HepG2 (cell line): Measurements from ENCODE around the gene RNF11. TPM values are rescaled to one million over a fixed set of nuclear protein-coding genes. Genes with fewer than 3 reads are reported as not detected.

ENCODE experiments used
- ATAC-seq: fragments of 200-7000 bp; cut with Tn5 transposase; 3 replicates; pipeline ENCODE4 v1.9.1; 2020; ENCODE audit warnings: mild to moderate bottlenecking, moderate library complexity
- BruUV-seq: library from RNA; stranded (reverse); fragments of 400-500 nt; replicated peaks from 2 replicates; lab custom pipeline; 2021; lab: Mats Ljungman, UMichigan
- CTCF ChIA-PET: fragments of 300-600 bp; formaldehyde crosslinking; extraction: SDS; loops from one replicate; lab custom pipeline; 2021; ENCODE audit warnings: low total read pairs, inconsistent platforms, low intra/inter-chr PET ratio; lab: Yijun Ruan, JAX
- POLR2A ChIA-PET: fragments of 350-600 bp; sonication (Branson Sonifier 250); formaldehyde crosslinking; loops from one replicate; lab custom pipeline; 2020; ENCODE audit warnings: antibody characterized with exemption, inconsistent platforms; lab: Yijun Ruan, JAX
- DNase-seq: peaks from one replicate; pipeline ENCODE4 v3.0.0-alpha.2; 2015; ENCODE audit warnings: low spot score
- FAIRE-seq: peaks from 3 replicates; lab custom pipeline; 2011; peaks lifted over from hg19 to GRCh38; lab: Jason Lieb, UNC
- H2AFZ ChIP-seq: one replicate; pipeline ENCODE4 v1.6.1; 2011; ENCODE audit warnings: low read length, inconsistent platforms
- H3K27ac ChIP-seq: fragments of 300-600 bp; 3 replicates; pipeline ENCODE4 v1.8.0; 2011; ENCODE audit warnings: mixed run types, mild to moderate bottlenecking, mixed read lengths, low read length, inconsistent platforms; ENCODE audit not compliant: insufficient read depth; ENCODE audit errors: extremely low read length
- H3K27me3 ChIP-seq, 2 experiments: fragments of 200-600 bp in 1 of 2; 2 replicates in 1 of 2; 3 replicates in 1 of 2; pipeline versions ENCODE4 v1.6.0 to v1.8.0; 2011; ENCODE audit warnings: low read length in 2 of 2, mild to moderate bottlenecking in 2 of 2, moderate library complexity in 2 of 2, inconsistent platforms in 1 of 2; ENCODE audit not compliant: insufficient read depth in 2 of 2, control insufficient read depth in 1 of 2
- H3K36me3 ChIP-seq, 2 experiments: fragments of 200-600 bp in 1 of 2; replicated peaks in 1 of 2; 2 replicates in 1 of 2; 3 replicates in 1 of 2; pipeline versions ENCODE4 v1.5.1 to v1.8.0; 2011; ENCODE audit warnings: low read length in 2 of 2, inconsistent platforms in 1 of 2; ENCODE audit not compliant: insufficient read depth in 2 of 2, control insufficient read depth in 1 of 2
- H3K4me1 ChIP-seq: 2 replicates; pipeline ENCODE4 v1.5.1; 2012; ENCODE audit warnings: low read length, inconsistent platforms; ENCODE audit not compliant: insufficient read depth
- H3K4me2 ChIP-seq: 2 replicates; pipeline ENCODE4 v1.6.0; 2011; ENCODE audit warnings: low read depth, low read length, inconsistent platforms
- H3K4me3 ChIP-seq, 3 experiments: fragments of 200-600 bp in 1 of 3; sonication (generic), shearing (Covaris generic) in 1 of 3; replicated peaks in 1 of 3; 2 replicates each; pipeline ENCODE4 v1.5.1; 2011 to 2016; ENCODE audit warnings: low read length in 3 of 3, inconsistent platforms in 2 of 3, low read depth in 2 of 3, mild to moderate bottlenecking in 2 of 3, control low read depth in 1 of 3, mixed read lengths in 1 of 3; ENCODE audit not compliant: insufficient read depth in 1 of 3
- H3K79me2 ChIP-seq: one replicate; pipeline ENCODE4 v1.6.1; 2011; ENCODE audit warnings: low read length, inconsistent platforms; ENCODE audit not compliant: insufficient read depth
- H3K9ac ChIP-seq: 2 replicates; pipeline ENCODE4 v1.6.0; 2011; ENCODE audit warnings: mild to moderate bottlenecking, low read depth, low read length, inconsistent platforms; ENCODE audit not compliant: insufficient read depth
- H3K9me3 ChIP-seq: 2 replicates; pipeline ENCODE4 v1.5.1; 2012; ENCODE audit warnings: mild to moderate bottlenecking, low read length
- H4K20me1 ChIP-seq: 2 replicates; pipeline ENCODE4 v1.6.0; 2011; ENCODE audit warnings: inconsistent platforms, mild to moderate bottlenecking, low read length, moderate library complexity; ENCODE audit not compliant: insufficient read depth
- GABPB1 ChIP-seq: IDR thresholded peaks from 2 replicates; pipeline ENCODE4 v1.6.1; 2016; ENCODE audit warnings: mild to moderate bottlenecking, missing genetic modification reagents, moderate library complexity, missing compliant biosample characterization
- HIVEP1 ChIP-seq: sonication (generic); formaldehyde crosslinking; IDR thresholded peaks from 2 replicates; pipeline ENCODE4 v1.4.0; 2020; ENCODE audit warnings: mild to moderate bottlenecking, missing genetic modification reagents
- LCORL ChIP-seq, 2 experiments: fragments of 450-650 bp in 1 of 2; sonication (generic) in 1 of 2; formaldehyde crosslinking in 1 of 2; IDR thresholded peaks; 2 replicates each; pipeline versions ENCODE4 v1.5.0 to v1.6.1; 2017 to 2020; ENCODE audit warnings: antibody characterized with exemption in 1 of 2, missing genetic modification reagents in 1 of 2
- ZNF235 ChIP-seq: sonication (generic); formaldehyde crosslinking; IDR thresholded peaks from 2 replicates; pipeline ENCODE4 v1.8.1; 2023; ENCODE audit warnings: mild to moderate bottlenecking, missing genetic modification reagents, borderline replicate concordance
- ZNF446 ChIP-seq: sonication (generic); formaldehyde crosslinking; IDR thresholded peaks from 2 replicates; pipeline ENCODE4 v1.5.0; 2020; ENCODE audit warnings: mild to moderate bottlenecking, missing genetic modification reagents
- ZNF569 ChIP-seq: sonication (generic); formaldehyde crosslinking; IDR thresholded peaks from 2 replicates; pipeline ENCODE4 v1.5.0; 2020; ENCODE audit warnings: mild to moderate bottlenecking, missing genetic modification reagents, moderate library complexity, borderline replicate concordance
- WGBS: methylation state at CpG from one replicate; pipeline ENCODE4 v1.1.6; 2017; ENCODE audit warnings: low lambda C conversion rate; 5-methylcytosine and 5-hydroxymethylcytosine counted together
- in situ Hi-C: cut with HindIII; loops from 2 replicates; pipeline ENCODE4 v1.10.0; 2017; ENCODE audit warnings: low pct_unique_long_range_greater_than_20kb; ENCODE audit not compliant: extremely low pct_ligation_motif_present
- intact Hi-C: fragments of 100-400 bp; cut with micrococcal nuclease; formaldehyde crosslinking; loops from one replicate; pipeline ENCODE4 v1.10.0; 2022; ENCODE audit not compliant: unreplicated experiment
- polyA plus RNA-seq, 8 experiments: library from polyadenylated mRNA; depleted of rRNA in 3 of 8; stranded (reverse) in 7 of 8; unstranded in 1 of 8; fragments of >200 nt; fragmentation: Illumina TruSeq in 4 of 8; extraction: Trizol in 4 of 8; gene quantifications; 2 replicates each; pipeline versions ENCODE4 v1.2.1 to v1.2.3, GENCODE V29; 2011 to 2016; ENCODE audit warnings: low read depth in 4 of 8, missing spikeins in 1 of 8, mixed read lengths in 1 of 8; ENCODE audit not compliant: insufficient read depth in 1 of 8
- total RNA-seq, 5 experiments: library from RNA; depleted of rRNA; stranded (reverse); fragments of >200 nt; fragmentation: Illumina TruSeq; extraction: Trizol; gene quantifications; 2 replicates each; pipeline ENCODE4 v1.2.3, GENCODE V29; 2016; ENCODE audit warnings: low read depth in 1 of 5
- TF ChIP-seq, protein P1 (sequence below): sonication (generic); formaldehyde crosslinking; IDR thresholded peaks from 2 replicates; pipeline ENCODE4 v1.5.0; 2020; ENCODE audit warnings: mild to moderate bottlenecking, missing genetic modification reagents, borderline replicate concordance
- TF ChIP-seq, protein P2 (sequence below): conservative IDR thresholded peaks from 2 replicates; pipeline ENCODE4 v1.6.1; 2018; ENCODE audit warnings: missing genetic modification reagents
- TF ChIP-seq, protein P3 (sequence below): sonication (generic); formaldehyde crosslinking; IDR thresholded peaks from 2 replicates; pipeline ENCODE4 v1.4.0; 2020; ENCODE audit warnings: missing genetic modification reagents

The RNF11 gene
- total and polyA plus RNA-seq, 2 of the 13 experiments (the other 11 are each of a cell fraction or from before 2014, with no cell fraction given): 41.2 to 48.8 TPM

DNA sequence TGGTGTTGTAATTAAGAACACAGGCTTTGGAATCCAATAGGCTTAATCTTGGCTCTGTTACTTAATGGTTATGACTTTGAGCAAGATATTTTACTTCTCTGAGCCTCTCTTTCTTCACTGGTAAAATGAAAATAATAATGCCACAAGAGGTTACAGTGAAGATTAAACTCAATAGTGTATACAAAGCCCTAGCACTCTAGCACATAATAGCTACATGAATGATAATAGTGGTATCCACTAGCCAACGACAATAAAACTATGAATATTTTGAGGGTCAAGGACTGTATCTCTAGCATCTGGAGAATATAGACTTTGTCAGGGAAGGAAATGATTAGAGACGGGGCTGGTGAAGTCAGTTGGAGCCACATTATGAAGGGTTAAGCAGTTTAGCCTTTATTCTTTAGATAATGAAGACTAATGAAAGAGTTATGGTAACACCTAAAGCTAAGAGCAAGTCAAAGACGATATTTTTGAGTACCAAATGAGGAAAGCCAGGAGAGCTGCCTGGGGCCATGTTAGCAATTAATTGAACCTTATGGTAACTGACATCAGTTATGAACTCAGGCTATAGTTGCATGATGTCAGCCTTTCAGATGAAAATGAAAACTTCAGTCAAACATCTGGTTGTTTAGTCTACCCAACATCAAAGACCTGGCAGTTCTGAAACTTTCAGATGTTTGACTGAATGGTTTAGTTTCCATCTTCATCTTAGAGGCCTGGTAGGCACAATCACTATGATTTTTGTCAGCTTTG lies 32.8 kb upstream of the RNF11 start:
- Histone ChIP-seq H3K27ac (no peak overlapping the region), H3K79me2 (no peaks in the 10 kb centered on the region), H2AFZ (no peak overlapping the region), H3K36me3 (no peaks in the 10 kb centered on the region), H3K27me3 (no peaks in the 10 kb centered on the region; a peak in 1 of 5 replicates), H3K9me3 (no peaks in the 10 kb centered on the region), H3K9ac (no peak overlapping the region), H4K20me1 (no peaks in the 10 kb centered on the region), H3K4me1 (no peaks in the 10 kb centered on the region), H3K4me2 (no peak overlapping the region), H3K4me3 (no peak overlapping the region)
- intact Hi-C loops (no loop called here), in situ Hi-C loops (no loop called here)
- CTCF ChIA-PET: no interaction called here
- 27% methylated on average over 3 of the region's 3 CpGs for WGBS
- ATAC-seq (no peak), DNase-seq (no peak), FAIRE-seq (no peak)
- BruUV-seq: no TSS peak
- POLR2A ChIA-PET: no interaction called here
- no peak for TF ChIP-seq ZNF569 (CRISPR knock-in tag)
- TF ChIP-seq, protein P1, sequence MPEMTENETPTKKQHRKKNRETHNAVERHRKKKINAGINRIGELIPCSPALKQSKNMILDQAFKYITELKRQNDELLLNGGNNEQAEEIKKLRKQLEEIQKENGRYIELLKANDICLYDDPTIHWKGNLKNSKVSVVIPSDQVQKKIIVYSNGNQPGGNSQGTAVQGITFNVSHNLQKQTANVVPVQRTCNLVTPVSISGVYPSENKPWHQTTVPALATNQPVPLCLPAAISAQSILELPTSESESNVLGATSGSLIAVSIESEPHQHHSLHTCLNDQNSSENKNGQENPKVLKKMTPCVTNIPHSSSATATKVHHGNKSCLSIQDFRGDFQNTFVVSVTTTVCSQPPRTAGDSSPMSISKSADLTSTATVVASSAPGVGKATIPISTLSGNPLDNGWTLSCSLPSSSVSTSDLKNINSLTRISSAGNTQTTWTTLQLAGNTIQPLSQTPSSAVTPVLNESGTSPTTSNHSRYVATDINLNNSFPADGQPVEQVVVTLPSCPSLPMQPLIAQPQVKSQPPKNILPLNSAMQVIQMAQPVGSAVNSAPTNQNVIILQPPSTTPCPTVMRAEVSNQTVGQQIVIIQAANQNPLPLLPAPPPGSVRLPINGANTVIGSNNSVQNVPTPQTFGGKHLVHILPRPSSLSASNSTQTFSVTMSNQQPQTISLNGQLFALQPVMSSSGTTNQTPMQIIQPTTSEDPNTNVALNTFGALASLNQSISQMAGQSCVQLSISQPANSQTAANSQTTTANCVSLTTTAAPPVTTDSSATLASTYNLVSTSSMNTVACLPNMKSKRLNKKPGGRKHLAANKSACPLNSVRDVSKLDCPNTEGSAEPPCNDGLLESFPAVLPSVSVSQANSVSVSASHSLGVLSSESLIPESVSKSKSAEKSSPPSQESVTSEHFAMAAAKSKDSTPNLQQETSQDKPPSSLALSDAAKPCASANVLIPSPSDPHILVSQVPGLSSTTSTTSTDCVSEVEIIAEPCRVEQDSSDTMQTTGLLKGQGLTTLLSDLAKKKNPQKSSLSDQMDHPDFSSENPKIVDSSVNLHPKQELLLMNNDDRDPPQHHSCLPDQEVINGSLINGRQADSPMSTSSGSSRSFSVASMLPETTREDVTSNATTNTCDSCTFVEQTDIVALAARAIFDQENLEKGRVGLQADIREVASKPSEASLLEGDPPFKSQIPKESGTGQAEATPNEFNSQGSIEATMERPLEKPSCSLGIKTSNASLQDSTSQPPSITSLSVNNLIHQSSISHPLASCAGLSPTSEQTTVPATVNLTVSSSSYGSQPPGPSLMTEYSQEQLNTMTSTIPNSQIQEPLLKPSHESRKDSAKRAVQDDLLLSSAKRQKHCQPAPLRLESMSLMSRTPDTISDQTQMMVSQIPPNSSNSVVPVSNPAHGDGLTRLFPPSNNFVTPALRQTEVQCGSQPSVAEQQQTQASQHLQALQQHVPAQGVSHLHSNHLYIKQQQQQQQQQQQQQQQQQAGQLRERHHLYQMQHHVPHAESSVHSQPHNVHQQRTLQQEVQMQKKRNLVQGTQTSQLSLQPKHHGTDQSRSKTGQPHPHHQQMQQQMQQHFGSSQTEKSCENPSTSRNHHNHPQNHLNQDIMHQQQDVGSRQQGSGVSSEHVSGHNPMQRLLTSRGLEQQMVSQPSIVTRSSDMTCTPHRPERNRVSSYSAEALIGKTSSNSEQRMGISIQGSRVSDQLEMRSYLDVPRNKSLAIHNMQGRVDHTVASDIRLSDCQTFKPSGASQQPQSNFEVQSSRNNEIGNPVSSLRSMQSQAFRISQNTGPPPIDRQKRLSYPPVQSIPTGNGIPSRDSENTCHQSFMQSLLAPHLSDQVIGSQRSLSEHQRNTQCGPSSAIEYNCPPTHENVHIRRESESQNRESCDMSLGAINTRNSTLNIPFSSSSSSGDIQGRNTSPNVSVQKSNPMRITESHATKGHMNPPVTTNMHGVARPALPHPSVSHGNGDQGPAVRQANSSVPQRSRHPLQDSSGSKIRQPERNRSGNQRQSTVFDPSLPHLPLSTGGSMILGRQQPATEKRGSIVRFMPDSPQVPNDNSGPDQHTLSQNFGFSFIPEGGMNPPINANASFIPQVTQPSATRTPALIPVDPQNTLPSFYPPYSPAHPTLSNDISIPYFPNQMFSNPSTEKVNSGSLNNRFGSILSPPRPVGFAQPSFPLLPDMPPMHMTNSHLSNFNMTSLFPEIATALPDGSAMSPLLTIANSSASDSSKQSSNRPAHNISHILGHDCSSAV (CRISPR knock-in tag): no peak
- TF ChIP-seq, protein P2, sequence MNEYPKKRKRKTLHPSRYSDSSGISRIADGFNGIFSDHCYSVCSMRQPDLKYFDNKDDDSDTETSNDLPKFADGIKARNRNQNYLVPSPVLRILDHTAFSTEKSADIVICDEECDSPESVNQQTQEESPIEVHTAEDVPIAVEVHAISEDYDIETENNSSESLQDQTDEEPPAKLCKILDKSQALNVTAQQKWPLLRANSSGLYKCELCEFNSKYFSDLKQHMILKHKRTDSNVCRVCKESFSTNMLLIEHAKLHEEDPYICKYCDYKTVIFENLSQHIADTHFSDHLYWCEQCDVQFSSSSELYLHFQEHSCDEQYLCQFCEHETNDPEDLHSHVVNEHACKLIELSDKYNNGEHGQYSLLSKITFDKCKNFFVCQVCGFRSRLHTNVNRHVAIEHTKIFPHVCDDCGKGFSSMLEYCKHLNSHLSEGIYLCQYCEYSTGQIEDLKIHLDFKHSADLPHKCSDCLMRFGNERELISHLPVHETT (CRISPR knock-in tag): no peak
- TF ChIP-seq, protein P3, sequence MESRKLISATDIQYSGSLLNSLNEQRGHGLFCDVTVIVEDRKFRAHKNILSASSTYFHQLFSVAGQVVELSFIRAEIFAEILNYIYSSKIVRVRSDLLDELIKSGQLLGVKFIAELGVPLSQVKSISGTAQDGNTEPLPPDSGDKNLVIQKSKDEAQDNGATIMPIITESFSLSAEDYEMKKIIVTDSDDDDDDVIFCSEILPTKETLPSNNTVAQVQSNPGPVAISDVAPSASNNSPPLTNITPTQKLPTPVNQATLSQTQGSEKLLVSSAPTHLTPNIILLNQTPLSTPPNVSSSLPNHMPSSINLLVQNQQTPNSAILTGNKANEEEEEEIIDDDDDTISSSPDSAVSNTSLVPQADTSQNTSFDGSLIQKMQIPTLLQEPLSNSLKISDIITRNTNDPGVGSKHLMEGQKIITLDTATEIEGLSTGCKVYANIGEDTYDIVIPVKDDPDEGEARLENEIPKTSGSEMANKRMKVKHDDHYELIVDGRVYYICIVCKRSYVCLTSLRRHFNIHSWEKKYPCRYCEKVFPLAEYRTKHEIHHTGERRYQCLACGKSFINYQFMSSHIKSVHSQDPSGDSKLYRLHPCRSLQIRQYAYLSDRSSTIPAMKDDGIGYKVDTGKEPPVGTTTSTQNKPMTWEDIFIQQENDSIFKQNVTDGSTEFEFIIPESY (CRISPR knock-in tag): no peak
- TF ChIP-seq HIVEP1: no peak
- TF ChIP-seq LCORL (IDR thresholded peaks at IDR 0.05): no peak
- TF ChIP-seq LCORL (CRISPR knock-in tag; IDR thresholded peaks at IDR 0.05): no peak
- no peak for TF ChIP-seq GABPB1 (CRISPR knock-in tag)
- no peak for TF ChIP-seq ZNF235 (CRISPR knock-in tag)
- no peak for TF ChIP-seq ZNF446 (CRISPR knock-in tag)
